ENCODE measurements around the gene P2RY2. TPM values are rescaled to one million over a fixed set of nuclear protein-coding genes. Genes with fewer than 3 reads are reported as not detected.
"Not testable (repeated sequence)": the region's sequence is repeated elsewhere in the genome, so short reads cannot be mapped to it uniquely, and the experiment has no call there.

The P2RY2 gene
- total RNA-seq, 2 experiments from 2014 or later: not detected

DNA sequence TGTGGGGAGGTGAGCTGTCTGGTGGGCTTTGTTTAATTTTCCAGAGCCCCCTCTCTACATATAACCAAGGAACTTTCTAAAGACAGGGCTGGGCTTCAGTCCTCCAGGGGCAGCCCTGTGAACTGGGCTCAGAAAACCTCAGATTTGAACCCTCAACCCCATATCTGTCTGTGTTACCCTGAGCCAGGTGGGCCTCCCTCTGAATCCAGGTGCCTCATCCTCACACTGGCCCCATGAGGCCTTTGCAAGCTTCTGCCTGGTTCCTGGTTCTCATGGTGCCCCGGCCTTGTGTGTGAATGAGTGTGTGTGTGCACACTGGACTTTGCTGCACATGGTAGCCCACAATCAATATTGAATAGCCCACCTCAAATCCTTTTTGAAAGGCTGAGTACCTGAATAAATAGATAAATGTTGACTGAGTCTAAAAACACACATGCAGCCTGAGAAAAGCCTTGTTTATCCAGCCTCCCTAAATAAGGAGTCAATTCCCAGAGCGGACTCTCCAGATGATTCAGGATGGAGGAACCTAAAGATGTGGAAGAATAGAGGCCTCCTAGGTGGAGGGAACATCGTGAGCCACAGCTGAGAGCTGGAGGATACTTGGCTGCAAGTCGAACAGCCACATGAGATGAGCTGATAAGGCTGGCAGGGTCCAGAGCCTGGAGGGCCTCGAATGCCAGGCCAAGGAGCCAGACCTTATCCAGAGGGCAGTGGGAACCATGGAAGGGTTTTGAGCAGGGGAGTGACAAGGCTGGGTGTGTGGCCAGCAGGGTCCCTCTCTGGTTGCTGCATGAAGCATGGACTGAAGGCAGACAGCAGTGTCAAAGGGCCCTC lies 28.1 kb upstream of the P2RY2 start:
- Mint-ChIP-seq H3K36me3 (no peaks in the 10 kb centered on the region), H3K27me3 (peaks cover 3% of the 10 kb centered on the region), H3K27ac (no peak overlapping the region), H3K9me3 (no peaks in the 10 kb centered on the region), H3K4me1 (ENCODE audit: low read depth) (peaks cover 4% of the 10 kb centered on the region), H3K4me3 (no peak overlapping the region)
- DNase-seq: no peak
- intact Hi-C loops (cut with micrococcal nuclease): loop anchor here (5.0 kb wide), 1 partner anchor 147 kb away; no protein-coding TSS in a partner anchor
- CTCF ChIA-PET: interaction anchor here (1.5 to 5.6 kb wide), 2 partner anchors 12 to 99 kb away, joined by 3 to 30 read pairs; no protein-coding TSS in a partner anchor
- POLR2A ChIA-PET: no interaction called here

DNA sequence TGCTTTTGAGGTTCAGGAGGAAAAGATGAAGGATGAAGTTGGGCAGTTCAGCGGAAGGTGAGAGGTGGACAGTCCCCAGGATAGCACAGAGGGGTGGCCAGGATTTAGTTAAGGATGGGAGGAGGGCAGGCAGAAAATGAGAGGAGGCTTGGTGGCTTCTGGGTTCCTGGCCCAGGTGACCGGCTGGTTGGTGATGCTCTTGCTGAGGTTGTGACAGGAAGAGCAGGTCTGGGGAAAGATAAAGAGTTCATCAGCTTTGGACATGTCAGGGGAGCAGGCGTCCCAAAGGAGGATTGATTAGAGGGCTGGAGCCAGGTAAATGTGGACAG lies 27.6 kb upstream of the P2RY2 start:
- Mint-ChIP-seq H3K4me3 (no peak overlapping the region), H3K36me3 (no peaks in the 10 kb centered on the region), H3K27ac (no peak overlapping the region), H3K4me1 (ENCODE audit: low read depth) (no peaks in the 10 kb centered on the region), H3K9me3 (no peaks in the 10 kb centered on the region), H3K27me3 (no peaks in the 10 kb centered on the region)
- ChIA-PET CTCF (interaction anchor here (1.5 kb wide), 1 partner anchor 98 kb away, joined by 3 read pairs; no protein-coding TSS in a partner anchor), POLR2A (no interaction called here)
- intact Hi-C loops (cut with micrococcal nuclease): no loop called here
- DNase-seq: no peak

DNA sequence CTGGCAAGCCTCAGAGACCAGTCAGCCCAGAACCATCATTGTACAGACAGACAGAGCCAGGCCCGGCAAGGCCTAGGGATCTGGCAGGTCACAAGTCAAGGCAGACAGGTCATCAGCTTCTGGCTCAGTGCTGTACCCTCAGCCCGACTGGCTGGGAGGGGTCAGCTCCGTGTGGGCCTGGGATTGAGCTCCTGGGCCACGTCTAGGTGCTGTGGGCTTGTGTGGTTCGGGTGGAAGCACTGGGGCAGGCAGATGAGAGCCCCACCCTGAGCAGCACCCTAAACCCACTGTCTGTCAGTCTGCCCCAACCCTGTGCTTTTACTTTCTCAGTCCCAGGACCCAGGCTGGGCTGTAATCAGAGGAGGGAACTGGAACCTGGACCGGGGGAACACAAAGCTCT lies 26.9 kb upstream of the P2RY2 start:
- DNase-seq: no peak
- ChIA-PET CTCF (interaction anchor here (1.5 kb wide), 1 partner anchor 98 kb away, joined by 3 read pairs; no protein-coding TSS in a partner anchor), POLR2A (no interaction called here)
- intact Hi-C loops (cut with micrococcal nuclease): no loop called here
- no peaks in the 10 kb centered on the region for H3K9me3 Mint-ChIP-seq
- H3K27ac Mint-ChIP-seq: no peak overlapping the region
- H3K36me3 Mint-ChIP-seq: no peaks in the 10 kb centered on the region
- no peaks in the 10 kb centered on the region for H3K27me3 Mint-ChIP-seq
- H3K4me1 Mint-ChIP-seq (ENCODE audit: low read depth): no peaks in the 10 kb centered on the region
- no peak overlapping the region for H3K4me3 Mint-ChIP-seq

DNA sequence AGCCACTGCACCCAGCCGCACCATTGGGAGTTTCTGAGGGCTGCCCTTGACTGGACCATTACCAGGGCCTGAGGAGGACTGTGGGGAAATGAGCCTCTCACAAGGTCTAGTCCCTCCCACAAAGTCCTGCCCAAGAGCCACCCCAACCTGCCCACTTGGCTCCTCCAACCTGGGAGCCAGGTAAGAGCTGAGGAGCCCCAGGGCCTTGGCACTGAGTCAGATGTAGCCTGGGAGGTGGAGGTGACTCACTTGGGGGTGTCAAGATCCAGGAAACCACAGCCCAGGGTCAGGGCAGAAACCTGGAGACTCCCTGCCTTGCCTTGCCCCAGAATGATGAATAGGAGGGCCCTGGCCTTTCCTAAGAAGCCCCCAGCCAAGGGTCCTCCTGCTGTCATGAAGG lies 25.8 kb upstream of the P2RY2 start:
- H3K27me3 Mint-ChIP-seq: no peaks in the 10 kb centered on the region
- intact Hi-C loops (cut with micrococcal nuclease): no loop called here
- CTCF ChIA-PET: no interaction called here
- H3K36me3 Mint-ChIP-seq: no peaks in the 10 kb centered on the region
- POLR2A ChIA-PET: no interaction called here
- DNase-seq: peak; percentile 33
- no peaks in the 10 kb centered on the region for H3K9me3 Mint-ChIP-seq
- no peak overlapping the region for H3K4me3 Mint-ChIP-seq
- no peaks in the 10 kb centered on the region for H3K4me1 Mint-ChIP-seq (ENCODE audit: low read depth)
- H3K27ac Mint-ChIP-seq: no peak overlapping the region

DNA sequence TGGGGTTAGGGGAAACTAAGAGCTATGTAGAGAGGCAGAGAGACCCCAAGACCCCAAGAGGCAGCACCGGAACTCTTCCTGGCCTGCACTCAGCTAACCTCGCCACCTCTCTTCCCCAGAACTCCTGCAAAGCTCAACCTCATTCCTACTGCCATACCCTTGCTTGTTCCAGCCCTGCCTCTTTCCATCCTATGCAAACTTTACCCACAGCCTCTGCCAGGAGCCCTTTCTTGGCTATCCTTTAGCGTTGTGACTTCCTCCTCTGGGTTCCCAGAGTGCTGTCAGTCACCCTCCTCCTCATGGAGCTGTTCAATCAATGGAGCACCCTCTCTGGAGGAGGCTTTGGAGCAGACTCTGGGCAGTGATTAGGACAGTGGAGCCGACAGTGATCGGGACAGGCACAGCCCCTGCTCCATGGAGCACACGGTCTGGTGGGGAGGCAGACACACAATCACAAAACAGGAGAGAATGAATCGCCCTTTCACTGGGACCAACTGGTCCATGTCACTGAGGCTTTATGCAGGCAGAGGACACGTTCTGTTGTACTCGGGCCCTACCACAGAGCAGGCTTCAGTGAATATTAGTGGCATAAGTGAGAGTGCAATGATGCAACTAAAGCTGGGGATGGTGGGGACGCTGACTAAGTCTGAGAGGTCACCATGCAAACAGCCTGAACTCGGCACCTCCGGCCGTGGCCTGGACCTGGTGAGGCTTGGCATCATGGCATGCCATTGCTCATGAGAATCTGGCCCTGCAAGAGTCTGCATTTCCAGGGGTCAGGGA lies 24.6 kb upstream of the P2RY2 start:
- CTCF ChIA-PET: interaction anchor here (1.4 kb wide), 1 partner anchor 43 kb away, joined by 3 read pairs; no protein-coding TSS in a partner anchor
- Mint-ChIP-seq H3K36me3 (no peaks in the 10 kb centered on the region), H3K9me3 (no peaks in the 10 kb centered on the region), H3K27ac (no peak overlapping the region), H3K4me1 (ENCODE audit: low read depth) (no peaks in the 10 kb centered on the region), H3K4me3 (no peak overlapping the region), H3K27me3 (peaks cover under 1% of the 10 kb centered on the region)
- POLR2A ChIA-PET: interaction anchor here (0.5 kb wide), 1 partner anchor 75 kb away, joined by 4 read pairs; no protein-coding TSS in a partner anchor
- intact Hi-C loops (cut with micrococcal nuclease): no loop called here
- DNase-seq: no peak

DNA sequence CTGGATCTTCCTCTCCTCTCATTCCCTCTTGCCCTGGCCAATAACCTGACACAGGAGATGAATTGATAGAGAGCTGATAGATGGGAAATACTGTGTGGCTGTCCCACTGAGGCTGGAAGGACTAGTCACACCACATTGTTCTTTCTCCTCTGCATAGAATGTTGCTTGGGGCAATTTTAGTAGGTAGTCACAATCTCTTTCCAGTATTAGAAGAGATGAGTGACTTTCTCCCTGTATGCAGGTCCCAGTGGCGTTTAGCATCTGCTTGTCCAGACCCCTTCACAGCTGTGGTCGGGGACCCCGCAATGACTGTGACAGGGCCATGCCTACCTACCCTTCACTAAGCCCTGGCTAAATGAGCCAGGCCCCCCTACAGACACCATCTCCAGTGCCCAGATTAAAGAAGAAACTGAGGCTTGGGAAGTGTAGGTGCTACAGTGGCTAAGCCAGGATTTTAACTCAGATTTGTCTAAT lies 24.0 kb upstream of the P2RY2 start:
- intact Hi-C loops (cut with micrococcal nuclease): no loop called here
- CTCF ChIA-PET: interaction anchor here (1.4 kb wide), 1 partner anchor 43 kb away, joined by 3 read pairs; no protein-coding TSS in a partner anchor
- H3K27ac Mint-ChIP-seq: no peak overlapping the region

DNA sequence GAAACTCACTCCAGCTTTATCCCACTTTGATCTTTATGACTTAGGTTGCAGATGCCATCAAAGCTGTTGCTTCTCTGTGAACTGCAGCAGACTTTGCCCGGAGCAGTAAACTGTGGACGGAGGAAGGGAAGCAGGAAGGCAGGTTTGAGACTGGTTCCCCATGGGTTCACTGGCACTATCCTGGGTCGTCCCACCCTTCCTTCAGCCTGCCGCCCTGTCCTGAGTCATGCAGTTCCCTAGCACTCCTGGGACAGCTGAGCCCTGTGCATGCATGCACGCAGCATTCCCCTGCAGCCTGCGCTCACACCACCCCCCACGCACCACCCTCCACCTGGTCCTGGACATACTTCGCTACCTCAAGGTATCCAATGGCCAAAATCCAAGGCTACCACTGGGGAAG lies 23.5 kb upstream of the P2RY2 start:
- intact Hi-C loops (cut with micrococcal nuclease): no loop called here
- no peaks in the 10 kb centered on the region for H3K9me3 Mint-ChIP-seq
- no peaks in the 10 kb centered on the region for H3K4me1 Mint-ChIP-seq (ENCODE audit: low read depth)
- no peaks in the 10 kb centered on the region for H3K36me3 Mint-ChIP-seq
- H3K27ac Mint-ChIP-seq: no peak overlapping the region
- H3K27me3 Mint-ChIP-seq: peaks cover 2% of the 10 kb centered on the region
- no peak overlapping the region for H3K4me3 Mint-ChIP-seq
- POLR2A ChIA-PET: no interaction called here
- DNase-seq: no peak
- CTCF ChIA-PET: interaction anchor here (1.4 kb wide), 1 partner anchor 42 kb away, joined by 3 read pairs; no protein-coding TSS in a partner anchor

More for the DNA sequence above, 24.0 kb upstream of the P2RY2 start:
- Mint-ChIP-seq H3K4me3 (no peak overlapping the region), H3K27me3 (peaks cover 2% of the 10 kb centered on the region), H3K4me1 (ENCODE audit: low read depth) (no peaks in the 10 kb centered on the region), H3K36me3 (no peaks in the 10 kb centered on the region), H3K9me3 (no peaks in the 10 kb centered on the region)
- no peak for DNase-seq
- POLR2A ChIA-PET: no interaction called here

DNA sequence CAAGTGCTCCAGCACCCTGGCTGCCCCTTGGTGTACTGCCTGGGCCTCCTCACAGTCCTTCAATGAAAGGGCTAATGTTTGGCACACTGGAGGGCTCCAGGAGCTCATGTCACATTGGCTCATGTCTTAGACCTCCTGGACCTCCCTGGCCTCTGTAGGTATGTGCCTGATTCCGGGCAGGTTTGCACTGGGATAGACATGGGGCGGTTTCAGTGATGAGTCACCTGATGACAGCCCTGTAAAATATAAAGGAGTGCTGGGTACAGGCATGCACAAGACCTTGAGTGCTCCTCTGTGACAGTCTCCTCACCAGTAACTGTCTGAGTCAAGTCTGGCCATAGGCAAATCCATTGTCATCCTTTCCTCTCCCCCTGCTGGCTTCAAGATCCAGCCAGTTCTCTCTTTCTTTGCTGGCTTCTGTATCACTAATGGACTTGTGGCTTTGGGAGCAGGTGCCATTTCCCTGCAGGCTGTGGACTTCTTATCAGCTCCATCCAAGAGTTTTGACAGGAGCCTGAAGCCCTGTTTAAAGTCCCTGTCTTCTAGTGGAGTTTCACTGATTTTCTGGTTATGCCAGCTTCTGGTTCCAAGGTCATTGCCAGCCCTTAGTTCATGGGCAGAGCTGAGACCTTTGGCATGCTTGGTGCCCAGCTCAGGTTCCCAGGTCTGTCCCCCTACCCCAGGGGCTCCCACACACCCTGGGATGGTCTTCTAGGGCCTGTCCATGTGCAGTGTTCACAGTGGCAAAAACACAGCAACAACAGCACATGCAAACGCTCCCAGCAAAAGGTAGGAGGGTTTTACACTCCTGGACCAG lies 22.7 kb upstream of the P2RY2 start:
- ChIA-PET CTCF (interaction anchor here (0.6 kb wide), 1 partner anchor 466 kb away, joined by 3 read pairs; no protein-coding TSS in a partner anchor), POLR2A (no interaction called here)
- intact Hi-C loops (cut with micrococcal nuclease): no loop called here
- Mint-ChIP-seq H3K36me3 (no peaks in the 10 kb centered on the region), H3K27ac (no peak overlapping the region), H3K9me3 (no peaks in the 10 kb centered on the region), H3K4me3 (no peak overlapping the region), H3K4me1 (ENCODE audit: low read depth) (no peaks in the 10 kb centered on the region), H3K27me3 (peaks cover 2% of the 10 kb centered on the region)
- DNase-seq: no peak

DNA sequence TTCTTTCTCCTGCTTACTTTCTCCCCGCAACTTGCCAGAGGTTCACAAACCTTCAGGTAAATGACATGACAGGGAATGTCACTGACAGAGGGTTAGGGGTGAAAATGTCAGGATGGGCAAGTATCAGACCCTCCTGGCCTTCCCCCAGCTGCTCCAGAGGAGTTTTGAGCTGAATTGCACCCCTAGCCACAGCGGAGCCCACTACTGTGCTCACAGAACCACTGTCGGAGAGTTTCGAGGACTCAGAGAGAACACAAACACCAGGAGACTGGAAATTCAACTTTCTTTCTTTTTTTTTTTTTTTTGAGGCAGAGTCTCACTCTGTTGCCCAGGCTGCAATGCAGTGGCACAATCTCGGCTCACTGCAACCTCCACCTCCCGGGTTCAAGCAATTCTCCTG lies 21.5 kb upstream of the P2RY2 start:
- Mint-ChIP-seq H3K4me1 (ENCODE audit: low read depth) (no peaks in the 10 kb centered on the region), H3K27me3 (peaks cover 2% of the 10 kb centered on the region), H3K4me3 (no peak overlapping the region), H3K9me3 (no peaks in the 10 kb centered on the region), H3K27ac (no peak overlapping the region), H3K36me3 (no peaks in the 10 kb centered on the region)
- POLR2A ChIA-PET: no interaction called here
- no peak for DNase-seq
- intact Hi-C loops (cut with micrococcal nuclease): no loop called here
- CTCF ChIA-PET: no interaction called here

DNA sequence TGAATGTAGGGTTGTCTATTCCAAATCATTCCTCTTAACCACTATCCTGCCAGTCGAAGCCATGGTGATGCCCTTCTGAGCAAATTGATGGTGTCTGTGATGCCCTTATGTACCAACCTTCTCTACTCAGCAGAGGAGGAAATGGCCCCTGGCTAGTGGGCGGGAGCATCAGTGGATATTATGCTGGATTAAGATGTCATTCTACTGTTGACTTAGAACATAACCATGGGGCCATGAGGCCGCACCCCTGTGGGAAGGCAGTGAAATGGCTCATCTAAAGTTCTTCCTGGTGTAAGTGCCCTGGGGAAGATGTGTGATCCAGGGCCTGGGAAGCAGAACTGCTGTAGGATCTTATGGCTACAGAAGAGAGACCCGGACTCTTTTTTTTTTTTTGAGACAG lies 20.7 kb upstream of the P2RY2 start:
- H3K4me3 Mint-ChIP-seq: no peak overlapping the region
- H3K4me1 Mint-ChIP-seq (ENCODE audit: low read depth): no peaks in the 10 kb centered on the region
- H3K36me3 Mint-ChIP-seq: no peaks in the 10 kb centered on the region
- ChIA-PET POLR2A (no interaction called here), CTCF (no interaction called here)
- no peak overlapping the region for H3K27ac Mint-ChIP-seq
- H3K9me3 Mint-ChIP-seq: no peaks in the 10 kb centered on the region
- peaks cover 2% of the 10 kb centered on the region for H3K27me3 Mint-ChIP-seq
- intact Hi-C loops (cut with micrococcal nuclease): no loop called here
- no peak for DNase-seq

DNA sequence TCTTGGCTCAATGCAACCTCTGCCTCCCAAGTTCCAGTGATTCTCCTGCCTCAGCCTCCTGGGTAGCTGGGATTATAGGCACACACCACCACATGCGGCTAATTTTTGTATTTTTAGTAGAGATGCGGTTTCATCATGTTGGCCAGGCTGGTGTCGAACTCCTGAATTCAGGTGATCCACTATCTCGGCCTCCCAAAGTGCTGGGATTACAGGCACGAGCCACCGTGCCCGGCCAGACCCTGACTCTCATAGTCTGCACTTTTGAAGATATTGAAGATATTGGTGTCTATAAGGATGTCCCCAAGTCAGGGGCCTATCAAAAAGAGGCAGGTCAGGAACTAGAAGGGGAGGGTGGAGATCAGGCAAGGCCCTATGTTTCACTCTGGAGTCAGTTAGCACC lies 20.3 kb upstream of the P2RY2 start:
- H3K4me3 Mint-ChIP-seq; H3K27me3 Mint-ChIP-seq; H3K27ac Mint-ChIP-seq; CTCF ChIA-PET; H3K4me1 Mint-ChIP-seq (ENCODE audit: low read depth); H3K36me3 Mint-ChIP-seq; POLR2A ChIA-PET; intact Hi-C loops (cut with micrococcal nuclease); H3K9me3 Mint-ChIP-seq; DNase-seq: not testable (repeated sequence)

DNA sequence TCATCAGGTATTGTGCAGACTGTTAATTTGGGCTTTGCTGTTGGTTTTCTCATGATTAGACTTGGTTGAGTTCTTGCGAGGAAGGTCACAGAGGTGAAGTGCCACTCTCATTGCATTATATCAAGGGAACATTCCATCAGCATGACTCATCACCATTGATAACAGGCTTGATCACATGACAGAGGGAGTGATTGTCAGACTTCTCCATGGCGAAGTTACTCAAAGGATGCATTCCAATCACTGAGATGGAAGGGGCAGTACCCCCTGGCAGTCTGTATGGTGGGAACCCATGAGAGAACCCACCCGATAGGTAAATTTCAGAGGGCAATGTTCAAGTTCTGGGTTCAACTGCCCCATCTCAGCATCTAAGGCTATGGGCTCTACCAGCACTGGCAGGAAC lies 19.4 kb upstream of the P2RY2 start:
- Mint-ChIP-seq H3K4me3 (no peak overlapping the region), H3K27ac (no peak overlapping the region), H3K4me1 (ENCODE audit: low read depth) (no peaks in the 10 kb centered on the region), H3K9me3 (no peaks in the 10 kb centered on the region), H3K36me3 (no peaks in the 10 kb centered on the region), H3K27me3 (peaks cover 4% of the 10 kb centered on the region)
- ChIA-PET CTCF (no interaction called here), POLR2A (no interaction called here)
- no peak for DNase-seq
- intact Hi-C loops (cut with micrococcal nuclease): no loop called here
